Fibroblast of lung (primary cell): Measurements from ENCODE around the gene CSNK1G2.

Source experiments
- CTCF ChIP-seq, 2 donors: IDR thresholded peaks in 1 of 2; conservative IDR thresholded peaks in 1 of 2; 1 replicate in 1 of 2; 2 replicates in 1 of 2; pipeline ENCODE4 v1.5.1; 2011 to 2012; ENCODE audit warnings: low read length in 2 of 2, control low read depth in 1 of 2, inconsistent platforms in 1 of 2, low read depth in 1 of 2, mild to moderate bottlenecking in 1 of 2
- EZH2 ChIP-seq: IDR thresholded peaks from 2 replicates; pipeline ENCODE4 v1.5.1; 2012; ENCODE audit warnings: low read length, control low read depth, mild to moderate bottlenecking; ENCODE audit errors: missing control alignments

- TF ChIP-seq CTCF (conservative IDR thresholded peaks at IDR 0.05 in 1 of 2, IDR thresholded peaks at IDR 0.05 in 1 of 2; ENCODE audit: low read depth in 1 of 2, low read length in 2 of 2) (no peak), EZH2 (no peak)
These were observed 58.0 kb downstream of the CSNK1G2 start for GRCh38 chr19:1998712-1999708.
